GM18499 (cell line): ENCODE measurements around the gene PSMA2.
A peak's percentile ranks its signal among the peaks of the same experiment; 100 is the strongest.

Experiments
- ATAC-seq: cut with Tn5 transposase; IDR thresholded peaks from one replicate; pipeline ENCODE4 v1.9.1; 2021; ENCODE audit warnings: moderate number of reproducible peaks; ENCODE audit not compliant: insufficient read depth, unreplicated experiment

Gene PSMA2

GRCh38 chr7:42931834-42932651, at the start of gene PSMA2, which contains the start of gene MRPL32:
PSMA2 (minus strand) TSS chr7:42932174; CDS start chr7:42932158, 16 bp downstream.
MRPL32 (plus strand) TSS chr7:42932376; CDS start chr7:42932387, 11 bp downstream.
- ATAC-seq, result peak; percentile 99

- ATAC-seq, result no peak
Measured at GRCh38 chr7:42981601-42982000, 49.6 kb upstream of the PSMA2 start.

- no peak for ATAC-seq
Measured at GRCh38 chr7:42980514-42980913, 48.5 kb upstream of the PSMA2 start.

GRCh38 chr7:42980084-42980483, 48.1 kb upstream of the PSMA2 start:
- ATAC-seq, result no peak

GRCh38 chr7:42978496-42978895, 46.5 kb upstream of the PSMA2 start:
- no peak for ATAC-seq

- ATAC-seq, result no peak
Measured at GRCh38 chr7:42976371-42976770, 44.4 kb upstream of the PSMA2 start.

- ATAC-seq, result no peak
Measured at GRCh38 chr7:42972699-42973500, 40.9 kb upstream of the PSMA2 start.

GRCh38 chr7:42967391-42967790, 35.4 kb upstream of the PSMA2 start:
- no peak for ATAC-seq

- peak; percentile 55 for ATAC-seq
Measured at GRCh38 chr7:42964849-42965805, 33.2 kb upstream of the PSMA2 start.

GRCh38 chr7:42964293-42964692, 32.3 kb upstream of the PSMA2 start:
- ATAC-seq, result no peak

- ATAC-seq, result no peak
Measured at GRCh38 chr7:42961170-42961569, 29.2 kb upstream of the PSMA2 start.

GRCh38 chr7:42960762-42961161, 28.8 kb upstream of the PSMA2 start:
- no peak for ATAC-seq

- ATAC-seq, result no peak
Measured at GRCh38 chr7:42959549-42959948, 27.6 kb upstream of the PSMA2 start.

GRCh38 chr7:42956062-42956461, 24.1 kb upstream of the PSMA2 start:
- no peak for ATAC-seq

GRCh38 chr7:42953994-42954393, 22.0 kb upstream of the PSMA2 start:
- no peak for ATAC-seq

- ATAC-seq, result no peak
Measured at GRCh38 chr7:42952328-42952727, 20.4 kb upstream of the PSMA2 start.

- no peak for ATAC-seq
Measured at GRCh38 chr7:42950417-42950816, 18.4 kb upstream of the PSMA2 start.

GRCh38 chr7:42947521-42947920, 15.5 kb upstream of the PSMA2 start:
- ATAC-seq, result no peak

GRCh38 chr7:42946627-42946950, 14.6 kb upstream of the PSMA2 start:
- no peak for ATAC-seq

GRCh38 chr7:42945821-42946626, 14.1 kb upstream of the PSMA2 start:
- ATAC-seq, result peak; percentile 65
